Skeletal muscle cell (primary cell): ENCODE results near the gene TRIM63.

Experiments used
- DNase-seq: peaks from one replicate; pipeline ENCODE4 v3.0.0-alpha.2; 2010; ENCODE audit warnings: low read depth
- H3K4me3 ChIP-seq: 2 replicates; pipeline ENCODE4 v1.5.1; 2011; ENCODE audit warnings: low read depth, mild to moderate bottlenecking, control low read depth, low read length, moderate library complexity

The TRIM63 gene

GRCh38 chr1:26090893-26091292, 23.5 kb upstream of the TRIM63 start:
- DNase-seq, result no peak
- no peak overlapping the region for H3K4me3 ChIP-seq

GRCh38 chr1:26089125-26089524, 21.7 kb upstream of the TRIM63 start:
- no peak overlapping the region for H3K4me3 ChIP-seq
- no peak for DNase-seq

GRCh38 chr1:26084844-26085243, 17.4 kb upstream of the TRIM63 start:
- H3K4me3 ChIP-seq, result no peak overlapping the region
- no peak for DNase-seq

- no peak for DNase-seq
- H3K4me3 ChIP-seq, result no peak overlapping the region
Observed at GRCh38 chr1:26084091-26084561, 16.7 kb upstream of the TRIM63 start.

- DNase-seq, result no peak
- H3K4me3 ChIP-seq, result no peak overlapping the region
Observed at GRCh38 chr1:26083208-26083607, 15.8 kb upstream of the TRIM63 start.

- no peak overlapping the region for H3K4me3 ChIP-seq
- no peak for DNase-seq
Observed at GRCh38 chr1:26082020-26082350, 14.6 kb upstream of the TRIM63 start.

GRCh38 chr1:26081267-26082019, 14.0 kb upstream of the TRIM63 start:
- no peak for DNase-seq
- H3K4me3 ChIP-seq, result no peak overlapping the region

- no peak for DNase-seq
- no peak overlapping the region for H3K4me3 ChIP-seq
Observed at GRCh38 chr1:26079960-26080814, 12.8 kb upstream of the TRIM63 start.

GRCh38 chr1:26079178-26079563, 11.7 kb upstream of the TRIM63 start:
- H3K4me3 ChIP-seq, result no peak overlapping the region
- DNase-seq, result no peak

GRCh38 chr1:26078286-26079177, 11.1 kb upstream of the TRIM63 start:
- H3K4me3 ChIP-seq, result no peak overlapping the region
- no peak for DNase-seq

- H3K4me3 ChIP-seq, result no peak overlapping the region
- no peak for DNase-seq
Observed at GRCh38 chr1:26077524-26077923, 10.1 kb upstream of the TRIM63 start.

- no peak overlapping the region for H3K4me3 ChIP-seq
- no peak for DNase-seq
Observed at GRCh38 chr1:26075421-26076144, 8.2 kb upstream of the TRIM63 start.

GRCh38 chr1:26072305-26072704, 4.9 kb upstream of the TRIM63 start:
- DNase-seq, result no peak

GRCh38 chr1:26070963-26071342, 3.5 kb upstream of the TRIM63 start:
- no peak for DNase-seq
- H3K4me3 ChIP-seq, result no peak overlapping the region

More at GRCh38 chr1:26072305-26072704, 4.9 kb upstream of the TRIM63 start:
- no peak overlapping the region for H3K4me3 ChIP-seq

GRCh38 chr1:26070296-26070962, 3.0 kb upstream of the TRIM63 start:
- no peak for DNase-seq
- no peak overlapping the region for H3K4me3 ChIP-seq

- DNase-seq, result no peak
- H3K4me3 ChIP-seq, result no peak overlapping the region
Observed at GRCh38 chr1:26069941-26070295, 2.5 kb upstream of the TRIM63 start.

GRCh38 chr1:26066857-26067256, 573 bp downstream of the TRIM63 start:
- H3K4me3 ChIP-seq, result no peak overlapping the region
- DNase-seq, result no peak

GRCh38 chr1:26066160-26066559, 1.3 kb downstream of the TRIM63 start:
- H3K4me3 ChIP-seq, result no peak overlapping the region
- DNase-seq, result no peak

GRCh38 chr1:26064553-26064952, 2.9 kb downstream of the TRIM63 start:
- no peak for DNase-seq
- H3K4me3 ChIP-seq, result no peak overlapping the region
